ENCODE results near the gene BICC1. TPM values are rescaled to one million over a fixed set of nuclear protein-coding genes. Genes with fewer than 3 reads are reported as not detected.

BICC1 gene
- total and polyA plus RNA-seq, 2 of the 8 experiments (the other 6 are each of a cell fraction or from before 2014, with no cell fraction given) = 0.20 to 0.73 TPM

GRCh38 chr10:58651742-58652141, 139.1 kb downstream of the BICC1 start:
- Histone ChIP-seq H3K9ac (replicated peaks in 1 of 4; ENCODE audit: extremely low read depth in 1 of 4, low read depth in 3 of 4, low read length in 3 of 4) (no peak overlapping the region), H3K4me3 (ENCODE audit: extremely low read depth in 1 of 4, insufficient read depth in 2 of 4, low read depth in 3 of 4, low read length in 4 of 4) (no peak overlapping the region), H3K4me1 (replicated peaks in 1 of 4; ENCODE audit: control insufficient read depth in 3 of 4, insufficient read depth in 4 of 4, low read length in 3 of 4) (no peaks in the 10 kb centered on the region), H3K4me2 (ENCODE audit: insufficient read depth in 1 of 2, low read depth in 2 of 2, low read length in 2 of 2) (no peak overlapping the region), H3K36me3 (ENCODE audit: control insufficient read depth in 2 of 4, insufficient read depth in 4 of 4, low read length in 3 of 4) (no peaks in the 10 kb centered on the region), H2BK12ac (ENCODE audit: low read depth, low read length) (no peak overlapping the region), H4K5ac (ENCODE audit: insufficient read length, low read depth, low read length) (no peak overlapping the region), H3K9me3 (ENCODE audit: insufficient read depth in 2 of 2, low read depth in 1 of 2, low read length in 1 of 2) (no peaks in the 10 kb centered on the region), H3K27me3 (replicated peaks in 1 of 4; ENCODE audit: control insufficient read depth in 3 of 4, extremely low read depth in 1 of 4, insufficient read depth in 3 of 4, low read length in 3 of 4) (no peaks in the 10 kb centered on the region), H4K91ac (replicated peaks; ENCODE audit: insufficient read length, low read length) (no peak overlapping the region), H3K27ac (ENCODE audit: low read depth, low read length) (no peak overlapping the region), H3K79me2 (ENCODE audit: control insufficient read depth in 1 of 2, insufficient read depth in 2 of 2, low read length in 2 of 2) (no peaks in the 10 kb centered on the region), H3K56ac (replicated peaks; ENCODE audit: insufficient read length, low read depth, low read length) (no peak overlapping the region), H3K23me2 (ENCODE audit: low read depth, low read length) (no peaks in the 10 kb centered on the region), H2AFZ (ENCODE audit: low read length) (no peak overlapping the region), H4K20me1 (replicated peaks in 1 of 2; ENCODE audit: control insufficient read depth in 1 of 2, insufficient read depth in 2 of 2, low read length in 2 of 2) (no peaks in the 10 kb centered on the region), H2BK20ac (ENCODE audit: low read length) (no peak overlapping the region), H2BK5ac (ENCODE audit: low read depth, low read length) (no peak overlapping the region), H2AK5ac (ENCODE audit: low read depth, low read length) (no peak overlapping the region), H2BK120ac (replicated peaks; ENCODE audit: low read depth, low read length) (no peak overlapping the region), H2BK15ac (ENCODE audit: low read length) (no peak overlapping the region), H3K14ac (ENCODE audit: insufficient read length) (no peak overlapping the region), H4K8ac (ENCODE audit: extremely low read depth, insufficient read depth, low read length) (no peak overlapping the region), H3K4ac (replicated peaks; ENCODE audit: insufficient read length, low read depth, low read length) (no peak overlapping the region), H3K18ac (ENCODE audit: extremely low read depth, low read length) (no peak overlapping the region), H3K79me1 (ENCODE audit: low read depth, low read length) (no peaks in the 10 kb centered on the region), H3K23ac (ENCODE audit: insufficient read length) (no peak overlapping the region)
- DNase-seq (ENCODE audit: low read depth in 1 of 2, low spot score in 2 of 2) (no peak), FAIRE-seq (no peak)
- POLR2A ChIA-PET (ENCODE audit: partially characterized antibody) = no interaction called here
- 83% methylated on average over 1 of the region's 1 CpG; no CpG with 5 or more reads in 1 of the 2 experiments for WGBS, 2 experiments (ENCODE audit: extremely low coverage in 1 of 2, insufficient coverage in 1 of 2, insufficient read length in 1 of 2, insufficient replicate concordance in 2 of 2, low coverage in 1 of 2, low lambda C conversion rate in 2 of 2, missing lambda C conversion rate in 1 of 2)
- TF ChIP-seq JUN (IDR thresholded peaks at IDR 0.05; ENCODE audit: low read depth, low read length) (no peak), ATF2 (IDR thresholded peaks at IDR 0.05; ENCODE audit: low read length) (no peak), BACH1 (IDR thresholded peaks at IDR 0.05; ENCODE audit: low read length) (no peak), POLR2A (IDR thresholded peaks at IDR 0.05; ENCODE audit: control extremely low read depth in 1 of 2, low read depth in 2 of 2, low read length in 2 of 2) (no peak), GABPA (IDR thresholded peaks at IDR 0.05; ENCODE audit: borderline replicate concordance, insufficient read depth, low read length) (no peak), SAP30 (IDR thresholded peaks at IDR 0.05; ENCODE audit: insufficient read depth, insufficient replicate concordance, low read length) (no peak), TAF1 (IDR thresholded peaks at IDR 0.05; ENCODE audit: low read depth, low read length) (no peak), RBBP5 (IDR thresholded peaks at IDR 0.05; ENCODE audit: borderline replicate concordance, low read depth, low read length) (no peak), RFX5 (IDR thresholded peaks at IDR 0.05; ENCODE audit: borderline replicate concordance, low read depth, low read length) (no peak), JUND (IDR thresholded peaks at IDR 0.05; ENCODE audit: low read length) (no peak), ZNF274 (IDR thresholded peaks at IDR 0.05; ENCODE audit: borderline replicate concordance, extremely low read depth, low read length) (no peak), FOSL1 (IDR thresholded peaks at IDR 0.05; ENCODE audit: insufficient read depth, low read depth, low read length) (no peak), BRCA1 (IDR thresholded peaks at IDR 0.05; ENCODE audit: low read depth, low read length) (no peak)
- CTCF ChIA-PET (ENCODE audit: partially characterized antibody) = interaction anchor here (0.6 to 1.4 kb wide), 2 partner anchors 11 to 819 kb away, joined by 3 to 4 read pairs; no protein-coding TSS in a partner anchor
